K562 (cell line): ENCODE results near the gene SYT6. TPM values are rescaled to one million over a fixed set of nuclear protein-coding genes. Genes with fewer than 3 reads are reported as not detected.

Experiments used
- BHLHE40 ChIP-seq: IDR thresholded peaks from 2 replicates; pipeline ENCODE4 v1.6.1; 2011; ENCODE audit warnings: low read length, improper control_type of control experiment
- CLOCK ChIP-seq: fragments of 250-450 bp; sonication (Bioruptor Pico); IDR thresholded peaks from 2 replicates; pipeline ENCODE4 v1.4.0; 2020; ENCODE audit warnings: mild to moderate bottlenecking, moderate library complexity, borderline replicate concordance
- E2F3 ChIP-seq: fragments of 250-450 bp; sonication (Bioruptor Pico); IDR thresholded peaks from 2 replicates; pipeline ENCODE4 v1.4.0; 2020; ENCODE audit warnings: mild to moderate bottlenecking
- HDAC1 ChIP-seq, 2 experiments: fragments of 450-650 bp; IDR thresholded peaks; 2 replicates each; pipeline ENCODE4 v1.6.1; 2016 to 2017; ENCODE audit warnings: inconsistent platforms in 1 of 2, mild to moderate bottlenecking in 1 of 2, moderate library complexity in 1 of 2
- HNRNPH1 ChIP-seq: fragments of 200-400 bp; formaldehyde crosslinking; optimal IDR thresholded peaks from 2 replicates; pipeline ENCODE3; 2017; ENCODE audit warnings: low read depth, mild to moderate bottlenecking, low read length, moderate library complexity
- JUN ChIP-seq, 2 experiments: sonication (generic) in 1 of 2; formaldehyde crosslinking in 1 of 2; IDR thresholded peaks; 2 replicates each; pipeline versions ENCODE4 v1.6.1 to v1.8.0; 2012 to 2022; ENCODE audit warnings: borderline replicate concordance in 2 of 2, mild to moderate bottlenecking in 2 of 2, improper control_type of control experiment in 1 of 2, low read depth in 1 of 2, low read length in 1 of 2, missing genetic modification reagents in 1 of 2
- MBD1 ChIP-seq: fragments of 250-450 bp; sonication (Bioruptor Pico); IDR thresholded peaks from 2 replicates; pipeline ENCODE4 v1.8.0; 2022; ENCODE audit warnings: inconsistent platforms
- NR2F6 ChIP-seq: fragments of 450-650 bp; formaldehyde crosslinking; IDR thresholded peaks from 2 replicates; pipeline ENCODE4 v1.4.0; 2020; ENCODE audit warnings: mild to moderate bottlenecking
- YY1 ChIP-seq, 3 experiments: IDR thresholded peaks; 2 replicates each; pipeline ENCODE4 v1.6.1; 2011; ENCODE audit warnings: low read length in 2 of 3, mild to moderate bottlenecking in 2 of 3, moderate library complexity in 2 of 3, borderline replicate concordance in 1 of 3, control low read depth in 1 of 3, low read depth in 1 of 3; ENCODE audit not compliant: insufficient read depth in 3 of 3, insufficient replicate concordance in 2 of 3, control insufficient read depth in 1 of 3, insufficient read length in 1 of 3; ENCODE audit errors: extremely low read depth in 1 of 3
- ZNF507 ChIP-seq: conservative IDR thresholded peaks from 2 replicates; pipeline ENCODE4 v1.6.1; 2017; ENCODE audit warnings: missing genetic modification characterization, missing compliant biosample characterization
- ZNF75A ChIP-seq: fragments of 450-650 bp; formaldehyde crosslinking; IDR thresholded peaks from 2 replicates; pipeline ENCODE4 v1.4.0; 2020; ENCODE audit warnings: mild to moderate bottlenecking
- ZNF785 ChIP-seq: fragments of 250-450 bp; sonication (Bioruptor Pico); IDR thresholded peaks from 2 replicates; pipeline ENCODE4 v1.4.0; 2020; ENCODE audit warnings: mild to moderate bottlenecking
- polyA plus RNA-seq, 8 experiments: library from polyadenylated mRNA; depleted of rRNA in 4 of 8; stranded (reverse) in 5 of 8; unstranded in 3 of 8; fragments of >200 nt; fragmentation: Nextera tagmentation in 2 of 8; fragmentation: Illumina TruSeq in 1 of 8; extraction: Ambion mirVana in 2 of 8; extraction: Trizol in 1 of 8; gene quantifications; 2 replicates each; pipeline versions ENCODE4 v1.2.1 to v1.2.3, GENCODE V29; 2011 to 2014; ENCODE audit warnings: inconsistent platforms in 1 of 8, missing spikeins in 1 of 8
- total RNA-seq, 7 experiments: library from RNA; depleted of rRNA in 6 of 7; stranded (reverse); fragments of >200 nt in 6 of 7; fragmentation: Illumina TruSeq in 2 of 7; extraction: Trizol in 2 of 7; gene quantifications; 2 replicates each; pipeline versions ENCODE4 v1.2.1 to v1.2.3, GENCODE V29; 2011 to 2021; ENCODE audit warnings: low replicate concordance in 1 of 7
- TF ChIP-seq, protein P1 (sequence below): fragments of 450-650 bp; IDR thresholded peaks from 2 replicates; pipeline ENCODE4 v1.6.1; 2016; ENCODE audit warnings: mild to moderate bottlenecking
- TF ChIP-seq, protein P2 (sequence below): fragments of 450-650 bp; formaldehyde crosslinking; IDR thresholded peaks from 2 replicates; pipeline ENCODE4 v1.4.0; 2020; ENCODE audit warnings: mild to moderate bottlenecking, mixed read lengths

Gene SYT6
- total and polyA plus RNA-seq, 9 of the 15 experiments (the other 6 are each of a cell fraction or from before 2014, with no cell fraction given), result 0.06 TPM; not detected in 8

DNA sequence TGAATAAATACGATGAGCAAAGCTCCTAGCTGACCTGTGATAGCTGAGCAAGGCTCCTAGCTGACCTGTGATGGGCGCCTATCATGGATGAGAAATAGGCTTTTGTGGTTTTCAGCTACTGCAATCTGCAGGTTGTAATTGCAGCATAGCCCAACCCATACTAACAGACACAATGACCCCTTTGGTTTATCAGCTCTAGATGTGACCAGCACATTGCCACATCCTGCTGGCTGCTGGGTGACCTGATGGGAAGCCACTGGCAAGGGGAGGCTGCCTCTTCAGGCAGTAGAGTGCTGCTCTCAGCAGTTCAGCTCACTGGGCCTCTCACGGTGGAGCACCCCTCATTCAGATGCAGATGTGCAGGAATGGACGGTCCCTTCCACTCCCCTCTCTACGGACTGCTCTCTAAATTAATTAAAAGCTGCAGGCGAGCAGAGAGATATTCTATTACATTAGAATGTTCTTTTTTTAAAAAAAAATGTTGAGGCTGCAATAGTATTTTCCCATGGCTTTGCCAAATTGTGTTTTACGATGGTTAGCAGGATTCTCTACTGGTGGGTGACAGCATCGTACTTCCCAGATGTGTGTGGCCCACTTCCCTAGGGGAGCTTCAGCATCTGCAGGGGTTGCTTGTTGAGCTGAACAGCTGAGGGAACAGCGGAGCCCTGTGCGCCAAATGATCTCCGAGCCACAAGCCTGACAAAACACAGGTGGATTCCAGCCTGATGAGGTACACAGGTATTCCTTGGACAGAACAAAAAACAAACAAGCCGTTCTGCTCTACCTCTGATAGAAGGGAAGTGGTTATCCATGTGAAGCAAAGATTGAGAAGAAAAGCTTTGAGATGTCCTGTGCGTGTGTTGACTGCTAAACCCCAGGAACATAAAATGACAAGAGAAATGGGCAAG lies 65.0 kb downstream of the SYT6 start (continued):
- TF ChIP-seq, protein P1, sequence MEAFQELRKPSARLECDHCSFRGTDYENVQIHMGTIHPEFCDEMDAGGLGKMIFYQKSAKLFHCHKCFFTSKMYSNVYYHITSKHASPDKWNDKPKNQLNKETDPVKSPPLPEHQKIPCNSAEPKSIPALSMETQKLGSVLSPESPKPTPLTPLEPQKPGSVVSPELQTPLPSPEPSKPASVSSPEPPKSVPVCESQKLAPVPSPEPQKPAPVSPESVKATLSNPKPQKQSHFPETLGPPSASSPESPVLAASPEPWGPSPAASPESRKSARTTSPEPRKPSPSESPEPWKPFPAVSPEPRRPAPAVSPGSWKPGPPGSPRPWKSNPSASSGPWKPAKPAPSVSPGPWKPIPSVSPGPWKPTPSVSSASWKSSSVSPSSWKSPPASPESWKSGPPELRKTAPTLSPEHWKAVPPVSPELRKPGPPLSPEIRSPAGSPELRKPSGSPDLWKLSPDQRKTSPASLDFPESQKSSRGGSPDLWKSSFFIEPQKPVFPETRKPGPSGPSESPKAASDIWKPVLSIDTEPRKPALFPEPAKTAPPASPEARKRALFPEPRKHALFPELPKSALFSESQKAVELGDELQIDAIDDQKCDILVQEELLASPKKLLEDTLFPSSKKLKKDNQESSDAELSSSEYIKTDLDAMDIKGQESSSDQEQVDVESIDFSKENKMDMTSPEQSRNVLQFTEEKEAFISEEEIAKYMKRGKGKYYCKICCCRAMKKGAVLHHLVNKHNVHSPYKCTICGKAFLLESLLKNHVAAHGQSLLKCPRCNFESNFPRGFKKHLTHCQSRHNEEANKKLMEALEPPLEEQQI, result no peak
- TF ChIP-seq CLOCK (no peak), ZNF75A (CRISPR knock-in tag) (no peak), NR2F6 (CRISPR knock-in tag) (no peak), BHLHE40 (no peak), ZNF507 (no peak), JUN (IDR thresholded peaks at IDR 0.05; ENCODE audit: borderline replicate concordance, low read depth, low read length) (no peak), JUN (CRISPR knock-in tag; IDR thresholded peaks at IDR 0.05; ENCODE audit: borderline replicate concordance) (no peak), MBD1 (CRISPR knock-in tag) (no peak), HNRNPH1 (no peak), YY1 (IDR thresholded peaks at IDR 0.05; ENCODE audit: borderline replicate concordance in 1 of 3, control insufficient read depth in 1 of 3, extremely low read depth in 1 of 3, insufficient read depth in 3 of 3, insufficient read length in 1 of 3, insufficient replicate concordance in 2 of 3, low read depth in 1 of 3, low read length in 2 of 3) (no peak), E2F3 (CRISPR knock-in tag) (no peak), HDAC1 (IDR thresholded peaks at IDR 0.05) (no peak), ZNF785 (CRISPR knock-in tag) (no peak)
- TF ChIP-seq, protein P2, sequence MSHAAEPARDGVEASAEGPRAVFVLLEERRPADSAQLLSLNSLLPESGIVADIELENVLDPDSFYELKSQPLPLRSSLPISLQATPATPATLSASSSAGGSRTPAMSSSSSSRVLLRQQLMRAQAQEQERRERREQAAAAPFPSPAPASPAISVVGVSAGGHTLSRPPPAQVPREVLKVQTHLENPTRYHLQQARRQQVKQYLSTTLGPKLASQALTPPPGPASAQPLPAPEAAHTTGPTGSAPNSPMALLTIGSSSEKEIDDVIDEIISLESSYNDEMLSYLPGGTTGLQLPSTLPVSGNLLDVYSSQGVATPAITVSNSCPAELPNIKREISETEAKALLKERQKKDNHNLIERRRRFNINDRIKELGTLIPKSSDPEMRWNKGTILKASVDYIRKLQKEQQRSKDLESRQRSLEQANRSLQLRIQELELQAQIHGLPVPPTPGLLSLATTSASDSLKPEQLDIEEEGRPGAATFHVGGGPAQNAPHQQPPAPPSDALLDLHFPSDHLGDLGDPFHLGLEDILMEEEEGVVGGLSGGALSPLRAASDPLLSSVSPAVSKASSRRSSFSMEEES, result no peak
